Astrocyte of the spinal cord (primary cell): Measurements from ENCODE around the gene SANBR.
"Not testable (repeated sequence)": the region's sequence is repeated elsewhere in the genome, so short reads cannot be mapped to it uniquely, and the experiment has no call there.

Experiments
- DNase-seq: peaks from one replicate; pipeline ENCODE4 v3.0.0; 2011; ENCODE audit warnings: low read depth, low spot score
- H3K4me3 ChIP-seq: 2 replicates; pipeline ENCODE4 v1.5.1; 2011; ENCODE audit warnings: low read depth, mild to moderate bottlenecking, low read length, moderate library complexity
- CTCF ChIP-seq: IDR thresholded peaks from 2 replicates; pipeline ENCODE4 v1.5.1; 2012; ENCODE audit warnings: low read depth, mild to moderate bottlenecking, low read length, inconsistent platforms
- in situ Hi-C: cut with HindIII; loops from 2 replicates; pipeline ENCODE4 v1.10.0; 2017; ENCODE audit warnings: low sequenced_read_pairs

SANBR gene

GRCh38 chr2:61018318-61018755 lies 47.3 kb upstream of the SANBR start:
- peak; percentile 43 for DNase-seq
- TF ChIP-seq CTCF = no peak
- in situ Hi-C loops = no loop called here
- H3K4me3 ChIP-seq = peak overlapping the region; percentile 92

GRCh38 chr2:61018798-61019197 lies 46.9 kb upstream of the SANBR start:
- no peak for DNase-seq
- peak overlapping the region; percentile 92 for H3K4me3 ChIP-seq
- in situ Hi-C loops = no loop called here
- no peak for TF ChIP-seq CTCF

GRCh38 chr2:61021228-61021660 lies 44.4 kb upstream of the SANBR start:
- DNase-seq = no peak
- no peak overlapping the region for H3K4me3 ChIP-seq
- TF ChIP-seq CTCF = no peak
- in situ Hi-C loops = no loop called here

- TF ChIP-seq CTCF = no peak
- H3K4me3 ChIP-seq = no peak overlapping the region
- in situ Hi-C loops = no loop called here
- DNase-seq = no peak
Measured at GRCh38 chr2:61023670-61024069, 42.0 kb upstream of the SANBR start.

GRCh38 chr2:61029533-61029932 lies 36.1 kb upstream of the SANBR start:
- in situ Hi-C loops = no loop called here
- TF ChIP-seq CTCF = no peak
- no peak for DNase-seq
- H3K4me3 ChIP-seq = no peak overlapping the region

- DNase-seq, in situ Hi-C loops, H3K4me3 ChIP-seq: not testable (repeated sequence)
Measured at GRCh38 chr2:61034592-61034991, 31.1 kb upstream of the SANBR start.

GRCh38 chr2:61036643-61037042 lies 29.0 kb upstream of the SANBR start:
- H3K4me3 ChIP-seq, DNase-seq, in situ Hi-C loops: not testable (repeated sequence)

GRCh38 chr2:61042807-61043206 lies 22.9 kb upstream of the SANBR start:
- no peak for TF ChIP-seq CTCF
- DNase-seq = no peak
- in situ Hi-C loops = no loop called here
- H3K4me3 ChIP-seq = no peak overlapping the region
